Measurements from ENCODE around the gene LYL1.
"Not testable (repeated sequence)": the region's sequence is repeated elsewhere in the genome, so short reads cannot be mapped to it uniquely, and the experiment has no call there.

Gene LYL1

GRCh38 chr19:13102666-13103580 lies at the start of gene LYL1:
Gene LYL1, minus strand, starts transcription at chr19:13102858. Its CDS starts 1,687 bp downstream, at chr19:13101171.
- peak; percentile 89 for DNase-seq

GRCh38 chr19:13151605-13152355 lies 49.1 kb upstream of the LYL1 start:
- DNase-seq, result peak; percentile 89

- DNase-seq, result no peak
Measured at GRCh38 chr19:13150931-13151604, 48.4 kb upstream of the LYL1 start.

GRCh38 chr19:13150187-13150930 lies 47.7 kb upstream of the LYL1 start, which contains the start of the genes IER2 and STX10:
Gene IER2, plus strand, starts transcription at chr19:13150411. Its CDS starts 2,776 bp downstream, at chr19:13153187.
Gene STX10, minus strand, starts transcription at chr19:13150375. Its CDS starts 202 bp downstream, at chr19:13150173.
- peak; percentile 95 for DNase-seq

GRCh38 chr19:13149628-13150186 lies 47.0 kb upstream of the LYL1 start:
- DNase-seq, result no peak

DNA sequence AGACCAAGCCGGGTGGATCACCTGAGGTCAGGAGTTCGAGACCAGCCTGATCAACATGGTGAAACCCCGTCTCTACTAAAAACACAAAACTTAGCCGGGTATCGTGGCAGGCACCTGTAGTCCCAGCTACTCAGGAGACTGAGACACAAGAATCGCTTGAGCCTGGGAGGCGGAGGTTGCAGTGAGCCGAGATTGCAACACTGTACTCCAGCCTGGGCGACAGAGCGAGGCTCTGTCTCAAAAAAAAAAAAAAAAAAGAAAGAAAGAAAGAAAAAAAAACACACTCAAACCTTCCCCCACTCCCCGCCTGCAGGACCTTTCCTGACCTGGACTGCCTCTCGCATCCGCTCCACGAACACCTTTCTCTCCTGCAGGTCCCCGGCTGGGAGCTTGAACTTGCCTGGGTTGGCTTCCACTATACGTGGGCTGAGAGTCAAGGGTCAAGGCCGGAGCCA lies 46.5 kb upstream of the LYL1 start:
- DNase-seq, result not testable (repeated sequence)

DNA sequence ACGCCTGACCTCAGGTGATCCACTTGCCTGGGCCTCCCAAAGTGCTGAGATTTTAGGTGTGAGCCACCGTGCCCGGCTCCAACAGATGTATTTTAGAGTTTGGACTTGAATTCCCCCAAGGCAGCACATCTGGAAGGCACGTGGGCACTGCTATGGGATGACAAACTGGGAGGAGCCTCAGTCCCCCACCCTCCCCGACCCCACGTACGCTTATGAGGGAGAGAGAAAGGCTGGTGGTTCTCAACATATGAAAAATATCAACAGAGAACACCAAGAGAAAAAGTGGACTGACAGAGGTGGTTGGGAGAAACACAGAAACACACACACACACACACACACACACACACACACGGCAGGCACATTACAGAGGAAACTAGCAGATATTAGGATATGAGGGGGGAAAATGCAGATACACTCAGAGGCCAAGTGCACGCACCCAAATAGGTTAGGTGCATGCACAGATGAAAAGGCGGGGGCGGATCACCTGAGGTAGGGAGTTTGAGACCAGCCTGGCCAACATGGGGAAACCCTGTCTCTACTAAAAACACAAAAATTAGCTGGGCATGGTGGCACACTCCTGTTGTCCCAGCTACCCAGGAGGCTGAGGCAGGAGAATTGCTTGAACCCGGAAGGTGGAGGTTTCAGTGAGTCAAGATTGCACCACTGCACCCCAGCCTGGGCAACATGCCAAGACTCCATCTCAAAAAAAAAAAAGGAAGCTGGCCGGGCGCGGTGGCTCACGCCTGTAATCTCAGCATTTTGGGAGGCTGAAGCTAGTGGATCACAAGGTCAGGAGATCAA lies 44.3 kb upstream of the LYL1 start:
- DNase-seq, result no peak

DNA sequence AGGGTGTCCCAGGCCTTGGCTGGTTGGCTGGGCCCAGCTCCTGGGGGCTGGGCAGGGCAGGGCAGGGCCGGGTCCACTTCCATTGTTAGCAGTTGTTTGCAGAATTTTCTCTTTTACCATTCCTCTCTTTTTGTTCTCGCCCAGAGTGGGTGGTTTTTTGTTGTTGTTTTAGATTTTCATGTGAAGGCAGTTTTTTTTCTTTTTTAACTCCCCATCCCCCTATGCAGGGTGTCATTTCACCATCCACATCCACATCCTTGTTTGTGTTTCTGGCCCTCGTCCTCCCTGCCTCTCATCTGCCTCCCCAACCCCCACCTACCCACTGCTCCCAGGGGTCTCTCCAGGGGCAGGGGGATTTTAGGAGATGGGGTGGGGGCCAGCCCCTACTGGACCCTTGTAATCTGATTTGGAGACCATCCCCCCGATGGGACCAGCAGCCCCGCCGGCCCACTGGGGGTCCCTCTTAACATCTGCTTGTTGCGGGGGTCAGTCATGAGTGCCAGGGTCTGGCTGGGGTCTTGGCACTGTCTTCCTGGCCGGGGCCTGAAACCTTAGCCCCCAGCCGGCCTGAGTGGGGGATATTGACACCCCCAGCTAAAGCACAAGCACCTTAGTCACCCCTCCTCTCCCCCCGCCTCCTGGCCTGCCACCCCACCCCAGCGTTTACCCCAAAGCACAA lies 37.1 kb upstream of the LYL1 start:
- no peak for DNase-seq

GRCh38 chr19:13138916-13139198 lies 36.2 kb upstream of the LYL1 start:
- no peak for DNase-seq

DNA sequence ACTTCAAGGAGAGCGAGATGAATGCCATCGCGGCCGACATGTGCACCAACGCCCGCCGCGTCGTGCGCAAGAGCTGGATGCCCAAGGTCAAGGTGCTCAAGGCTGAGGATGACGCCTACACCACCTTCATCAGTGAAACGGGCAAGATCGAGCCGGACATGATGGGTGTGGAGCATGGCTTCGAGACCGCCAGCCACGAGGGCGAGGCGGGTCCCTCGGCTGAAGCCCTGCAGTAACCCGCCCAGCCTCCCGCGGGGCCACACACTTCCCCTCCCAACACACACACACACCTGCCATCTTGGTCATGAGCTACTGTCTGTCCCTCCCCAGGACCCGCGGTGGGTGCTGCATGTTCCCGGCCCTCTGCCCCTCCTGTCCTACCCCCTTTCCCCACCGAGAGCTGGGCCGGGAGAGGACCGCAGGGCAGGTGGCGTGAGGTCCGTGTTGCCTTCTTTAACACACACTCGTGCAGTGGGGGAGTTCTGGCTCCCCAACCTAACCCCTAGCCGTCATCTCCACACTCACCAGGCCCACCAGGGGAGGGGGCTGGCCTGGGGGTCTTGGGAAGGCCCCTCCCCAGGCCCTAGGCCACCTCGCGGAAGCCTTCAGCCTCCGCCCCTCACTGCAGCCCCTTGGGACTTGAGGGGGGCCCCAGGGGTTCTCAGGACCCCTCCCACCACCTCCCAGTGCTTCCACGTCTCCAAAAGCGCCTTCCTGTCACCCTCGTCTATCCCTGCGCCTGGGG lies 35.7 kb upstream of the LYL1 start:
- no peak for DNase-seq

DNA sequence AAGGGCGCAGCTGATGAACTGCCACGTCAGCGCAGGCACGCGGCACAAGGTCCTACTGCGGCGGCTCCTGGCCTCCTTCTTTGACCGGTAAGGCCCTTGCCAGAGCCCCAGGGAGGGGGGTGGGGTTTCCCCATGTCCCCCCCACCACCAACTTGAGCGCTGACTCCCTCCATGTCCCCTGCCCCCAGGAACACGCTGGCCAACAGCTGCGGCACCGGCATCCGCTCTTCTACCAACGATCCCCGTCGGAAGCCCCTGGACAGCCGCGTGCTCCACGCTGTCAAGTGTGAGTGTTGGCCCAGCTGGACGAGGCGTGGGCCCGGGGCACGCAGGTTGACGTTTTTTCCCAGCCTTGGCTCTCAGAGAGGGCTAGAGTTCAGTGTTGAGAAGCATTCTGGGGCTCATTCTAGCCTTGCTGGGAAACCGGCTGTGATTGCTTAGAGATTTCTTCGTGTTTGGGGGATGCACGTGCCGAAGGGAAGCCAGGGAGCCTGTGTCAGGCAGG lies 34.7 kb upstream of the LYL1 start:
- no peak for DNase-seq

DNA sequence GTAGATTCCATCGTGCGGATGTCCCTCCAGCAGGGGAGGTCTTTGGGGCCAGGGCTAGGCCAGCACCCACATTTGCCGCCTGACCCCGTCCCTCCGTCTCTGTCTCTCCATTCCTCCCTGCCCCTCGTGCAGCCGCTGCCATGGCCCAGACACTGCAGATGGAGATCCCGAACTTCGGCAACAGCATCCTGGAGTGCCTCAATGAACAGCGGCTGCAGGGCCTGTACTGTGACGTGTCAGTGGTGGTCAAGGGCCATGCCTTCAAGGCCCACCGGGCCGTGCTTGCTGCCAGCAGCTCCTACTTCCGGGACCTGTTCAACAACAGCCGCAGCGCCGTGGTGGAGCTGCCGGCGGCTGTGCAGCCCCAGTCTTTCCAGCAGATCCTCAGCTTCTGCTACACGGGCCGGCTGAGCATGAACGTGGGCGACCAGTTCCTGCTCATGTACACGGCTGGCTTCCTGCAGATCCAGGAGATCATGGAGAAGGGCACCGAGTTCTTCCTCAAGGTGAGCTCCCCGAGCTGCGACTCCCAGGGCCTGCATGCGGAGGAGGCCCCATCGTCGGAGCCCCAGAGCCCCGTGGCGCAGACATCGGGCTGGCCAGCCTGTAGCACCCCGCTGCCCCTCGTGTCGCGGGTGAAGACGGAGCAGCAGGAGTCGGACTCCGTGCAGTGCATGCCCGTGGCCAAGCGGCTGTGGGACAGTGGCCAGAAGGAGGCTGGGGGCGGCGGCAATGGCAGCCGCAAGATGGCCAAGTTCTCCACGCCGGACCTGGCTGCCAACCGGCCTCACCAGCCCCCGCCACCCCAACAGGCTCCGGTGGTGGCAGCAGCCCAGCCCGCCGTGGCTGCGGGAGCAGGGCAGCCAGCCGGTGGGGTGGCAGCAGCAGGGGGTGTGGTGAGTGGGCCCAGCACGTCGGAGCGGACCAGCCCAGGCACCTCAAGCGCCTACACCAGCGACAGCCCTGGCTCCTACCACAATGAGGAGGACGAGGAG lies 32.7 kb upstream of the LYL1 start:
- no peak for DNase-seq

- no peak for DNase-seq
Measured at GRCh38 chr19:13134626-13135025, 32.0 kb upstream of the LYL1 start.

DNA sequence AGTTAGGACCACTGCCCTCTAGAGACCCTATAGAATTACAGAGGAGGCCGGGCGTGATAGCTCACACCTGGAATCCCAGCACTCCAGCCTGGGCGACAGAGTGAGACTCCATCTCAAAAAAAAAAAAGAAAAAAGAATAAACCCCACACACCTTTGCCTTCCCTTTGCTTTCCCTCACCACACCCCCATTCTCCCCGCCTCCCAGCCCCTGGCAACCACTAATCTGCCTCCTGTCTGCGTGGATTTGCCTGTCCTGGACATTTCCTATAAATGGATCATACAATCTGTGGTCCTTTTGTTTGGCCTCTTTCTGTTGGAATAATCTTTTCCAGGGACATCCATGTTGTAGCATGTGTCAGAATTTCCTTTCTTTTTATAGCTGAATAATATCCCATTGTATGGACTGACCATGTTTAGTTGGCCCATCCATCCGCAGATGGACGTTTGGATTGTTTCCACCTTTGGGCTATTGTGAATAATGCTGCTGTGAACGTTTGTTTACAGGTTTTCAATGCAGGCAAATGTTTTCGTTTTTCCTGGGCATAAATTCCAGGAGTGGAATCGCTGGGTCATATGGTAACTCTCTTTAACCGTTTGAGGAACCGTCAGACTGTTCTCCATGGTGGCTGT lies 30.7 kb upstream of the LYL1 start:
- no peak for DNase-seq

DNA sequence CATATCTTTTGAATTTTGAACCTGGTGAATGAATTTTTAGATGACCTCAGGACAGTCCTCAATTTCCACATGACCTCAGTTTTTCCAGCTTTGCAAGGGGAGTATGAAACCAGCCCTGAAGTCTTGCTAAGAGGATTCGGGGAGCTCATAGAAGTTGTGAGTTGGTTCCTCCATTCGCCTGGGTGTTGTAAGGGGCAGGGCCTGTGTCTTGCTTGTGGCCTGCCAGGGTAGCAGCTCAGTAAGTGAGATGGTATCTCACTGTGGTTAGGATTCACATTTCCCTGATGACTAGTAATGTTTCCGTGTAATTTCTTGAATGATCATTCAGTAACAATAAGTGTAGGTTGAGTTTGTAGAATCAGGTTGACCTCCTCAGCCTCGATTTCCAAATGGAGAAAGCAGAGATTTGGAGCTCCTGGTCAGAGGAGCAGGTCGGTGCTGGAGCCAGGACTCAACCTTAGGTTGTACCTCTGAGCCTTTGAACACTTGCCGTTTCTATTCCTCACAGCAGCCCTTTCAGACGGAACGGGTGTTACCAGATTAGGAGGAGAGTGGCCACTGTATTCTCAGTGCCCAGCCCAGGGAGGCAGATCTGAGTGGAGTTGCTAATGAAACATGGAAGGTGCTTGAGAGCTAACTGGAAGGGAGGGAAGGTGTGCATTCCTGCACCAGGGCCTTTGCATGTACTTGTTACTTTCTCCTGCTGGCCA lies 30.0 kb upstream of the LYL1 start:
- DNase-seq, result no peak

- no peak for DNase-seq
Measured at GRCh38 chr19:13130886-13131490, 28.3 kb upstream of the LYL1 start.

- no peak for DNase-seq
Measured at GRCh38 chr19:13129384-13129783, 26.7 kb upstream of the LYL1 start.
